Activated CD4-positive, alpha-beta memory T cell treated with anti-CD3 and anti-CD28 coated beads, Interleukin-2, amount 10 ng/mL, durations not matched to agents 7 days and 5 days (primary cell): Measurements from ENCODE around the gene SLC35F3. TPM values are rescaled to one million over a fixed set of nuclear protein-coding genes. Genes with fewer than 3 reads are reported as not detected.
"Not testable (repeated sequence)": the region's sequence is repeated elsewhere in the genome, so short reads cannot be mapped to it uniquely, and the experiment has no call there.

Source experiments
- CTCF ChIA-PET: fragments of 350-600 bp; sonication (Branson Sonifier 250); formaldehyde crosslinking; loops from one replicate; lab custom pipeline; 2021; ENCODE audit warnings: antibody characterized with exemption, inconsistent platforms; lab: Charles Lee
- POLR2A ChIA-PET: fragments of 350-600 bp; sonication (Branson Sonifier 250); formaldehyde crosslinking; loops from one replicate; lab custom pipeline; 2021; ENCODE audit warnings: antibody characterized with exemption; lab: Charles Lee
- DNase-seq: peaks from one replicate; pipeline ENCODE4 v3.0.0-alpha.2; 2020
- H3K27ac Mint-ChIP-seq: one replicate; pipeline ENCODE4 v1.8.0; 2021; ENCODE audit warnings: mild to moderate bottlenecking, mixed read lengths
- H3K27me3 Mint-ChIP-seq: one replicate; pipeline ENCODE4 v1.8.0; 2021; ENCODE audit warnings: mixed read lengths
- H3K36me3 Mint-ChIP-seq: one replicate; pipeline ENCODE4 v1.8.0; 2021; ENCODE audit warnings: low read depth, mixed read lengths
- H3K4me1 Mint-ChIP-seq: one replicate; pipeline ENCODE4 v1.8.0; 2021; ENCODE audit warnings: mixed read lengths
- H3K4me3 Mint-ChIP-seq: one replicate; pipeline ENCODE4 v1.8.0; 2021; ENCODE audit warnings: mild to moderate bottlenecking, mixed read lengths
- H3K9me3 Mint-ChIP-seq: one replicate; pipeline ENCODE4 v1.8.0; 2021; ENCODE audit warnings: mixed read lengths
- total RNA-seq, 2 experiments: library from RNA; stranded (reverse); gene quantifications; one replicate each; pipeline ENCODE4 v1.2.3, GENCODE V29; 2021

Gene SLC35F3
- total RNA-seq, 2 experiments from 2014 or later = 10.7 to 11.3 TPM

GRCh38 chr1:234111458-234112142 is 207.1 kb downstream of the SLC35F3 start:
- DNase-seq = no peak
- CTCF ChIA-PET = interaction anchor here (0.8 to 7.8 kb wide), 3 partner anchors 38 to 200 kb away, joined by 3 to 62 read pairs (median 3); no protein-coding TSS in a partner anchor
- no peak overlapping the region for H3K4me3 Mint-ChIP-seq

GRCh38 chr1:234114648-234115307 is 210.3 kb downstream of the SLC35F3 start:
- H3K9me3 Mint-ChIP-seq = no peaks in the 10 kb centered on the region
- peaks cover 27% of the 10 kb centered on the region for H3K27me3 Mint-ChIP-seq
- no peaks in the 10 kb centered on the region for H3K36me3 Mint-ChIP-seq
- H3K4me1 Mint-ChIP-seq = peaks cover 6% of the 10 kb centered on the region
- H3K27ac Mint-ChIP-seq = no peak overlapping the region
- ChIA-PET CTCF (interaction anchor here (0.9 to 7.8 kb wide), 12 partner anchors 9 to 229 kb away, joined by 3 to 62 read pairs (median 4); no protein-coding TSS in a partner anchor), POLR2A (no interaction called here)
- peak; percentile 28 for DNase-seq
- H3K4me3 Mint-ChIP-seq = no peak overlapping the region

More at GRCh38 chr1:234111458-234112142, 207.1 kb downstream of the SLC35F3 start:
- H3K4me1 Mint-ChIP-seq = peaks cover 6% of the 10 kb centered on the region
- peaks cover 32% of the 10 kb centered on the region for H3K27me3 Mint-ChIP-seq
- no peak overlapping the region for H3K27ac Mint-ChIP-seq
- no peaks in the 10 kb centered on the region for H3K9me3 Mint-ChIP-seq
- POLR2A ChIA-PET = no interaction called here
- H3K36me3 Mint-ChIP-seq = no peaks in the 10 kb centered on the region

GRCh38 chr1:234118911-234119310 is 214.4 kb downstream of the SLC35F3 start:
- no peak for DNase-seq
- no peak overlapping the region for H3K27ac Mint-ChIP-seq
- peaks cover 6% of the 10 kb centered on the region for H3K4me1 Mint-ChIP-seq
- ChIA-PET CTCF (interaction anchor here (0.7 to 1.7 kb wide), 3 partner anchors 191 to 209 kb away, joined by 3 to 4 read pairs (median 3); no protein-coding TSS in a partner anchor), POLR2A (no interaction called here)
- peaks cover 21% of the 10 kb centered on the region for H3K27me3 Mint-ChIP-seq
- no peaks in the 10 kb centered on the region for H3K9me3 Mint-ChIP-seq
- no peaks in the 10 kb centered on the region for H3K36me3 Mint-ChIP-seq
- H3K4me3 Mint-ChIP-seq = no peak overlapping the region

- no peak overlapping the region for H3K4me3 Mint-ChIP-seq
- H3K36me3 Mint-ChIP-seq = no peaks in the 10 kb centered on the region
- peaks cover 6% of the 10 kb centered on the region for H3K4me1 Mint-ChIP-seq
- ChIA-PET POLR2A (no interaction called here), CTCF (interaction anchor here (0.7 to 1.7 kb wide), 3 partner anchors 191 to 209 kb away, joined by 3 to 4 read pairs (median 3); no protein-coding TSS in a partner anchor)
- no peaks in the 10 kb centered on the region for H3K9me3 Mint-ChIP-seq
- H3K27me3 Mint-ChIP-seq = peaks cover 23% of the 10 kb centered on the region
- H3K27ac Mint-ChIP-seq = no peak overlapping the region
- no peak for DNase-seq
Measured at GRCh38 chr1:234119431-234119830, 215.0 kb downstream of the SLC35F3 start.

- peaks cover 23% of the 10 kb centered on the region for H3K27me3 Mint-ChIP-seq
- no peaks in the 10 kb centered on the region for H3K4me1 Mint-ChIP-seq
- H3K36me3 Mint-ChIP-seq = no peaks in the 10 kb centered on the region
- DNase-seq = no peak
- H3K27ac Mint-ChIP-seq = no peak overlapping the region
- no peaks in the 10 kb centered on the region for H3K9me3 Mint-ChIP-seq
- ChIA-PET POLR2A (no interaction called here), CTCF (interaction anchor here (0.6 to 1.7 kb wide), 3 partner anchors 190 to 208 kb away, joined by 3 to 6 read pairs (median 4); no protein-coding TSS in a partner anchor)
- no peak overlapping the region for H3K4me3 Mint-ChIP-seq
Measured at GRCh38 chr1:234120327-234120944, 216.0 kb downstream of the SLC35F3 start.

- CTCF ChIA-PET = interaction anchor here (0.7 kb wide), 1 partner anchor 789 kb away, joined by 3 read pairs; no protein-coding TSS in a partner anchor
Measured at GRCh38 chr1:234121659-234122058, 217.2 kb downstream of the SLC35F3 start.

GRCh38 chr1:234122571-234122970 is 218.1 kb downstream of the SLC35F3 start:
- POLR2A ChIA-PET, DNase-seq, H3K9me3 Mint-ChIP-seq, H3K36me3 Mint-ChIP-seq, H3K4me1 Mint-ChIP-seq, H3K27ac Mint-ChIP-seq, CTCF ChIA-PET, H3K4me3 Mint-ChIP-seq: not testable (repeated sequence)
- peaks cover 34% of the 10 kb centered on the region for H3K27me3 Mint-ChIP-seq

More at GRCh38 chr1:234121659-234122058, 217.2 kb downstream of the SLC35F3 start:
- H3K27me3 Mint-ChIP-seq = peaks cover 28% of the 10 kb centered on the region
- H3K36me3 Mint-ChIP-seq, POLR2A ChIA-PET, H3K9me3 Mint-ChIP-seq, H3K27ac Mint-ChIP-seq, H3K4me3 Mint-ChIP-seq, H3K4me1 Mint-ChIP-seq, DNase-seq: not testable (repeated sequence)

GRCh38 chr1:234123867-234124266 is 219.4 kb downstream of the SLC35F3 start:
- Mint-ChIP-seq H3K36me3 (no peaks in the 10 kb centered on the region), H3K4me1 (no peaks in the 10 kb centered on the region), H3K4me3 (no peak overlapping the region), H3K27me3 (peaks cover 31% of the 10 kb centered on the region), H3K9me3 (no peaks in the 10 kb centered on the region), H3K27ac (no peak overlapping the region)
- CTCF ChIA-PET = interaction anchor here (1.2 to 3.5 kb wide), 4 partner anchors 89 to 203 kb away, joined by 3 to 23 read pairs (median 4); no protein-coding TSS in a partner anchor
- POLR2A ChIA-PET = no interaction called here
- DNase-seq = no peak

GRCh38 chr1:234125283-234125682 is 220.8 kb downstream of the SLC35F3 start:
- POLR2A ChIA-PET = no interaction called here
- Mint-ChIP-seq H3K4me3 (no peak overlapping the region), H3K36me3 (no peaks in the 10 kb centered on the region), H3K9me3 (no peaks in the 10 kb centered on the region), H3K27me3 (peaks cover 29% of the 10 kb centered on the region), H3K27ac (no peak overlapping the region), H3K4me1 (no peaks in the 10 kb centered on the region)
- DNase-seq = peak; percentile 46
- CTCF ChIA-PET = interaction anchor here (0.9 to 3.5 kb wide), 6 partner anchors 11 to 248 kb away, joined by 3 to 23 read pairs (median 4); partner anchors contain the start of gene COA6

- no peak for DNase-seq
- no peaks in the 10 kb centered on the region for H3K36me3 Mint-ChIP-seq
- H3K27me3 Mint-ChIP-seq = peaks cover 31% of the 10 kb centered on the region
- no peaks in the 10 kb centered on the region for H3K9me3 Mint-ChIP-seq
- ChIA-PET CTCF (interaction anchor here (1.1 to 3.5 kb wide), 4 partner anchors 11 to 201 kb away, joined by 4 to 23 read pairs (median 5); no protein-coding TSS in a partner anchor), POLR2A (no interaction called here)
- no peak overlapping the region for H3K27ac Mint-ChIP-seq
- no peak overlapping the region for H3K4me3 Mint-ChIP-seq
- H3K4me1 Mint-ChIP-seq = no peaks in the 10 kb centered on the region
Measured at GRCh38 chr1:234125714-234126113, 221.2 kb downstream of the SLC35F3 start.

GRCh38 chr1:234127026-234127671 is 222.7 kb downstream of the SLC35F3 start:
- Mint-ChIP-seq H3K27ac (no peak overlapping the region), H3K36me3 (no peaks in the 10 kb centered on the region), H3K9me3 (no peaks in the 10 kb centered on the region), H3K27me3 (peaks cover 43% of the 10 kb centered on the region), H3K4me1 (no peaks in the 10 kb centered on the region), H3K4me3 (no peak overlapping the region)
- no peak for DNase-seq
- CTCF ChIA-PET = interaction anchor here (0.8 to 3.5 kb wide), 3 partner anchors 10 to 183 kb away, joined by 3 to 23 read pairs (median 7); no protein-coding TSS in a partner anchor
- POLR2A ChIA-PET = no interaction called here

- Mint-ChIP-seq H3K27me3 (peaks cover 33% of the 10 kb centered on the region), H3K4me3 (no peak overlapping the region), H3K36me3 (no peaks in the 10 kb centered on the region), H3K27ac (no peak overlapping the region), H3K4me1 (no peaks in the 10 kb centered on the region), H3K9me3 (no peaks in the 10 kb centered on the region)
- ChIA-PET CTCF (no interaction called here), POLR2A (no interaction called here)
- no peak for DNase-seq
Measured at GRCh38 chr1:234132795-234133194, 228.3 kb downstream of the SLC35F3 start.
